Activated CD4-positive, alpha-beta T cell treated with anti-CD3 and anti-CD28 coated beads for 1 hour (primary cell): ENCODE data around the gene LSM5.

Experiments used
- DNase-seq: peaks from one replicate; pipeline ENCODE4 v3.0.0-alpha.2; 2020

Gene LSM5

DNA sequence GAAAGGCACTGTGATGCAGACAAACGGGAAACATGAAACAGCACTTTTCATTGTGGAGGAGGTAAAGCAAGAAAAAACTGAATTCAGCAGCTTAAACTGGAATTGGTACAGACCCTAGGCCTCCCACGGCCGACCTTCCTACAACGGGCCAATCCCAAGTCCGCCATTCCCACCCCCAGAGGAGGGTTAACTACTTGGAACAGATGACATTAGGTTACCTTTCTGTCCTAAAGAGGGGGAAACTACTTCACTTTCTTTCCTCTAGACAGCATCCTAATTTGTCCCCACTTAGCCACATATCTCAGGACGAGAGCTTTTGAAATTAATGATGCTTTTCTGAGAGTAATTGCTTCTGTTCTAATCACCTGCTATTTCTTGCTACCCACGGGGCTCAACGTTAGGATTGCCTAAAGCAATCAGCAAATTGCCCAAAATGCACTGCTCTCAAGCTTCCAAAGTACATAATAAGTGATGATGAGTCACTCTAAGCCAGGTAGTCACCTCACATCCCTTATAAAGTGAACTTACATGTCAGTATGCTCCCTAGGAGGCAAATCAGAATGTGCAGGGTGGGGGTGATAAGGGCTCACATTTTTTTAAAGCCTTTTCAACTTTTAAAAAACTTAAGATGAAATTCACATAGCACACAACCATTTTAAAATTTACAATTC is 36.7 kb downstream of the LSM5 start:
- DNase-seq, result no peak

GRCh38 chr7:32447218-32447617 is 43.0 kb downstream of the LSM5 start:
- no peak for DNase-seq

DNA sequence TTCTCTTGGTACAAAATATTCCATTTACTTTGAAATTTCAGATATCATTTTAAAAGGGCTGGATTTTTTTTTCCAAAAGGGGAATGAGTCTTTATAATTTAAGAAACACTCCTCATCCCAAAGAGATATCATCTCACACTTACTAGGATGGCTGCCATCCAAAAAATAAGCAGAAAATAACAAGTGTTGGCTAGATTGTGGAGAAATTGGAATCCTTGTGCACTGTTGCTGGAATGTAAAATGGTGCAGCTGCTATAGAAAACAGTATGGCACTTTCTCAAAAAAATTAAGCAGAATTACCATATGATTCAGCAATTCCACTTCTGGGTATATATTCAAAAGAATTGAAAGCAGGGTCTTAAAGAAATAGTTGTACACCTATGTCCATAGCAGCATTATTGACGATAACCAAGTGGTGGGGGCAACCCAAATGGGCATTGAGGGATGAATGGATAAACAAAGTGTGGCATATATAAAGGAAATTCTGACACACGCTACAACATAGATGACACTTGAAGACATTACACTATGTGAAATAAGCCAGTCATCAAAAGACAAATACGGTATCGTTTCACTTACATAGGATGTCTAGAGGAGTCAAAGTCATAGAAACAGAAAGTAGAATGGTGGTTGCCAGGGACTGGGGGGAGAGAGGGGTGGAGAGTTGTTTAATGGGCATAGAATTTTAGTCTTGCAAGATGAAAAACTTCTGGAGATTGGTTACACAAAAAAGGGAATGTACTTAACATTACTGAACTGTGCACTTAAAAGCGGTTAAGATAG is 53.8 kb downstream of the LSM5 start:
- DNase-seq, result no peak
